C4-2B (cell line): Measurements from ENCODE around the gene EXD3.

Source experiments
- ZFX ChIP-seq: fragments of 450-650 bp; IDR thresholded peaks from 2 replicates; pipeline ENCODE4 v1.6.1; 2017
- TF ChIP-seq, protein P1 (sequence below): fragments of 450-650 bp; conservative IDR thresholded peaks from 2 replicates; pipeline ENCODE4 v1.5.1; 2017; ENCODE audit warnings: mild to moderate bottlenecking

DNA sequence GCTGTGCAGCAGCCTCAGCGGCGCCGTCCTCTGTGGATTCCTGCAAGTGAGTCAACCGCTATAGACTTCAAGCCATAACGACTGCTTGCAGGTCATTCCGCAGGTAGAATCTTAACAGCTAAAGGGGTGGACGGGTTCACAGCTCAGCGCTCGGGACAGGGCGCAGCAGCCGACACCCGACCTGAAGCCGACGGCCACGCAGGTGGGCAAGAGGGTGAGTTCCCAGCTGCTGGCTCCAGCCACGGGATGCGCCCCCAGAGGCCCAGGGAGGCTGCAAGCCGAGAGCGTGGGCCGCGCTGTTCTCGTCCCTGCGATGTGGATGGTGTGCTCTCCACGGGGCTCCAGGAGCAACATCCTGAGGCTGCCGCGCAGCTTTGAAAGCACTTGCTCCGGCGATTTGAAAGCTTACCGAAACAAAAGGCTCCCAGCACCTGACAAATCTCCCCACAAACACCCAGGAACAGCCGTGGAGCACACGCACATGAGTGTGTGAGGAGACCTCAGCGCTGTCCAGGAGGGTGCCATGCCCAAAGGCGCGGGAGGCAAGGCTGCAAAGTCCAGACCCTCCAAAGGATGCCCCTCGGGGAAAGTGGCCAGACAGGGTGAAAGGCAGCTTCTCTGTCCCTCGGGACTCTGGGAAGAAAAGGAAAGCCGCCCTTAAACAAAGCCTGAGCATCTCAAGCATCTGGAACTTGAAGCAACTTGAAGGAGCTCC lies 48.7 kb downstream of the EXD3 start:
- TF ChIP-seq, protein P1, sequence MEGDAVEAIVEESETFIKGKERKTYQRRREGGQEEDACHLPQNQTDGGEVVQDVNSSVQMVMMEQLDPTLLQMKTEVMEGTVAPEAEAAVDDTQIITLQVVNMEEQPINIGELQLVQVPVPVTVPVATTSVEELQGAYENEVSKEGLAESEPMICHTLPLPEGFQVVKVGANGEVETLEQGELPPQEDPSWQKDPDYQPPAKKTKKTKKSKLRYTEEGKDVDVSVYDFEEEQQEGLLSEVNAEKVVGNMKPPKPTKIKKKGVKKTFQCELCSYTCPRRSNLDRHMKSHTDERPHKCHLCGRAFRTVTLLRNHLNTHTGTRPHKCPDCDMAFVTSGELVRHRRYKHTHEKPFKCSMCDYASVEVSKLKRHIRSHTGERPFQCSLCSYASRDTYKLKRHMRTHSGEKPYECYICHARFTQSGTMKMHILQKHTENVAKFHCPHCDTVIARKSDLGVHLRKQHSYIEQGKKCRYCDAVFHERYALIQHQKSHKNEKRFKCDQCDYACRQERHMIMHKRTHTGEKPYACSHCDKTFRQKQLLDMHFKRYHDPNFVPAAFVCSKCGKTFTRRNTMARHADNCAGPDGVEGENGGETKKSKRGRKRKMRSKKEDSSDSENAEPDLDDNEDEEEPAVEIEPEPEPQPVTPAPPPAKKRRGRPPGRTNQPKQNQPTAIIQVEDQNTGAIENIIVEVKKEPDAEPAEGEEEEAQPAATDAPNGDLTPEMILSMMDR: no peak
- no peak for TF ChIP-seq ZFX
